Stimulated activated CD8-positive, alpha-beta memory T cell treated with anti-CD3 and anti-CD28 coated beads, Interleukin-4, amount 100 ng/mL, for 24 hours (primary cell): Measurements from ENCODE around the gene ATG10.
"Not testable (repeated sequence)": the region's sequence is repeated elsewhere in the genome, so short reads cannot be mapped to it uniquely, and the experiment has no call there.

Experiments
- DNase-seq: peaks from one replicate; pipeline ENCODE4 v3.0.0-alpha.2; 2020; ENCODE audit warnings: low read depth

The ATG10 gene

DNA sequence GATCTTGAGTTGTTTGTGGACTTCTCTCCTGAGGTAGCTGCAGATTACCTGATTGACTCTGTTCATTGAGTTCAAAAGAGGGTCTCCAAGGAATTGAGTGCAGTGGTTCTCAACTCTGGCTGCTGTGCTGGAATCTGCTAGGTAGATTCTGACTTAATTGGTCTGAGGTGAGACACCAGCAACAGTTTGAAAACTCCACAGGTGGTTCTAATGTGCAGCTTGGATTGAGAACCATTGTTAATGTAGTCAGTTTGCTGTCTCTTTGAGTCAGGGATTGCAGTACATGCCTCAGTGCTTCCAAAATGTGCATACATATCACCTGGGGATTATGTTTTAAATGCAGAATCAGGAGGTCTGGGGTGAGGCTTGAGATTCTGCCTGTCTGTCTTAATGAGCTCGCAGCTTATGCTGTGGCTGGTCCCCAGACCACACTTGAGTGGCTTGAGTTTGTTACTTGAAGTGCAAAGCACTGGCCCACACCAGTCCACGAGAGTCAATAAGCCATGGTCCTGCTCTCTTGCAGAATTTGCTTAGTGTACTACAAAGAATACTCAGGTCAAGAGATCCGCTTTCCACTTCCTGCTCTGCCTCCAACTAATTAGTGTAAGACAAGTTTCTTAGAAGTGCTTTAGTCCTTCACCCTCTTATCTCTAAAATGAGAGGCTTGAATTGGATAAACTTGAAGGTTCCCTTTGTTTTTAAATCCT is 82.3 kb downstream of the ATG10 start:
- DNase-seq: no peak

DNA sequence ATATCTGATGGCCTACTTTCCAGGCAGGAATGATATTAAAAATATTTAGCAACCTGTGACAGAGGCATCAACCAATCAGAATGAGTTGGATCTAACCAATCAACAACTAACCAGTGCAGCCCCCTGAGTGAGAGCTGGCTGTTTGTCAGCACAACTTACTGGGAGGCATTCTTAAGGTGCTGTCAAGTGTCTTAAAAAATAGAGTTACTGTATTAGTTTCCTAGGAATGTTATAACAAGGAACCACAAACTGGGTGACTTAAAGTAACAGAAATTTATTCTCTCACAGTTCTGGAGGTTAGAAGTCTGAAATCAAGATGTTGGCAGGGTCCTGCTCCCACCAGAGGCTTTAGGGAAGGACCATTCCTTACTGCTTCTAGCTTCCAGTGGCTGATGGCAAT is 85.2 kb downstream of the ATG10 start:
- no peak for DNase-seq

DNA sequence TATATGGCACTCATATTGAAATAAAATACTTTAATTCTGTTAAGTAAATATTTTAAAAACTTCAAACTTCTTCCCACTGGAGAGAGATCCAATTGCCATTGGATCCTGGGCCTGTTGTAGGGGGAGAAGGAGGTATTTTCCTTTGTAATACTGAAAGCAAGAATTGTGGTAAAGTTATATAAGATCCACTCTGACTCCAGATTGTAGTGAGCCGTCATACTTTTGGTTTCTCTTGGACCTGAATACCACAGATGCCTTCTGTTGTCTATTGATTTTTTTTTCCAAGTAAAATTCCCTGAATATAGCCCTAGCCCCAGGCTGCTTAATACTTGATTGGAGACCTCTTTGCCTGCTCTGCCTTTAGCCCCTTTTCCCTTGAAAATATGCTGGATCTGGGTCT is 86.9 kb downstream of the ATG10 start:
- DNase-seq: no peak

DNA sequence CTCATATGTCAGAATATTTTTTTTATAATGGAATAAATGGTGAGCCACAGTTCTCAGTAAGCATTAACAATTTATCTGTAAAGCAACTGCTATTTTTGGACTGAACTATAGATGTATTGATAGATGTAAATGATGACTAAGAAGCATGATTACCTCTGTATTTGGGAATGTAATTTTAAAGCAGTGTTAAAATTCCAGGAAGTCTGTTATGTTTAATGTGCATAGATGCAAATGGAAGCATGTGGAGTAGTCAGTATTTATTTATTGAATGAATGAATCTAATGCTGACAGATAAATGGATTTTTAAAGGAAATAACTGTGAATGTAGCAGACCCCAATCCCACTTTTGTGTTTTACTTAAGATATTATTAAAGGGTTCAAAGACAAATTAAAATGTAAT is 95.0 kb downstream of the ATG10 start:
- no peak for DNase-seq

DNA sequence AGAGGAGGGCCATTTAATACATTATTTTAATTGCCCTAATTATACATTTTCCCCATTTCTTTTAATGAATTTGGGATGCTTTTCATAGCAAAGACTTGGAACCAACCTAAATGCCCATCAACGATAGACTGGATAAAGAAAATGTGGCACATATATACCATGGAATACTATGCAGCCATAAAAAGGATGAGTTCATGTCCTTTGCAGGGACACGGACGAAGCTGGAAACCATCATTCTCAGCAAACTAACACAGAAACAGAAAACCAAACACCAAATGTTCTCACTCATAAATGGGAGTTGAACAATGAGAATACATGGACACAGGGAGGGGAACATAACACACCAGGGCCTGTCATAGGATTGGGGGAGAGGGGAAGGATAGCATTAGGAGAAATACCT is 96.2 kb downstream of the ATG10 start:
- not testable (repeated sequence) for DNase-seq

DNA sequence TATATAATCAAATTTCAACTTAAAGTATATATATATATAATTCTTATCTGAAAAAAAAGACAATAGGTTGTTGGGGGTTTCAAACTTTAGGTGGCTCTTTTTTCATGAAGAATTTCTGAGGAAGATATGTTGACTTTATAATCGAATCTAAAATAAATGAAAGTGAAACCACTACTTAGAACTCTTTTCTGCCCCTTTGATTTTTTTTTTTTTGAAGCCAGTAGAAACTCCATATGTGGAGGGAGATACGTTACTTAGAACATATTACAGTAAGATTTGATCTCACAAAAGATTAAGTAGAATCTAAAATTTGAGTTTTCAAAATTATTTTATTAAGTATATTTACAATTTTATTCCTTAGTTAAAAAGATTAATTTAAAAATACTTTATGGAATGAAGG is 96.9 kb downstream of the ATG10 start:
- no peak for DNase-seq

DNA sequence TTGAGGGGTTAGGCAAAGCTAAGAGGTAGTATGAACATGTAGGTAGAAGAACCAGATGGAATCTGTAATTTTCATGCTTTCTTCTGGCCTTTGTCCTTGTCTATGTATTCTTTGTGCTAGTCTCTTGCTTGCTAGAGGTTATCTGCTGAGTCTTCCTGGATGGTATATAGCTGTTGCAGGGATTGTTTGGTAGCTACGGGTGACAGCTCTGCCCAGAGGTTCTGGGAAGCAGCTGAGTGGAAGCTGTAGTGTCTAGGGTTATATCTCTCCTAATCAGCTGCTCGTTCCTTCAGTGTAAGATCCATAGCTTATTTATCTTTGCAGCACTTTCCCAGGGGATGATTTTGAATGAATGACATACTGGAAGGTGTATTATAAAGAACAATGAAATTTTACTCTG is 100.3 kb downstream of the ATG10 start:
- no peak for DNase-seq

DNA sequence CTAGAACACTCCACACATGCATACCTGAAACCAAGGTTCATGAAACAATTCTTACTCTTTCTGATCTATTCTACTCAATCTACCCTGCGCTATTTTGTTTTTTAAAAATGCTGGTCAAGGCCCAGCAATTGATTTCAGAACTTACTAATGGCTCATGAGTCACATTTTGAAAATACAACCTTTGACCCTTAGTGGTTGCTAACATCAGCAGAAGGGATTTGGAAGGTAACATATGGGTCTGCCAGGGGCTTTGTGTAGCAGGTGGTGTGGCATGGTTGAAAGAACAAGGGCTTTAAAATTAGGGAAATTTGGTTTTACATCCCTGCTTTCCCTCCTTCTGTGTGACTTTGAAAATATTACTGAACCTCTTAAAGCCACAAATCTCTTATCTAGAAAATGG is 101.4 kb downstream of the ATG10 start:
- DNase-seq: no peak

DNA sequence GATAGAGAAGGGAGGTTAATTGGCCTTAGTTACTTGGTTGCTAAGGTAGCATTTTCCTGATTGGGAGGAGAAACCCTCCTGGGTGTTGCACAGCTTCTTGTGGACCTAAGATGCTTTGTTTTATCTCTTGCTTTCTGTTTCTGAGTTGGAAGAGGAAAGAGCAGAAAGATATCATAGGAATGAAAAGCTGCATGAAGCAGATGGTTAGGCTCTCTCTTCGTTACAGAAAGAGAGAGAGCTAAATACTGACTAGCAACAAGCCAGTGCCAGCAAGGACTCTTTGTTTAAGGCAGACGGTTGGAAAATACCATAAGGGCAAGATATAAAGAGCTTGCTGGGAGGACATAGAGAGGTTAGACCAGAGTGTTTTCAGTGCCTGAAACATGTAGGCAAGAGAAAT is 103.1 kb downstream of the ATG10 start:
- no peak for DNase-seq

DNA sequence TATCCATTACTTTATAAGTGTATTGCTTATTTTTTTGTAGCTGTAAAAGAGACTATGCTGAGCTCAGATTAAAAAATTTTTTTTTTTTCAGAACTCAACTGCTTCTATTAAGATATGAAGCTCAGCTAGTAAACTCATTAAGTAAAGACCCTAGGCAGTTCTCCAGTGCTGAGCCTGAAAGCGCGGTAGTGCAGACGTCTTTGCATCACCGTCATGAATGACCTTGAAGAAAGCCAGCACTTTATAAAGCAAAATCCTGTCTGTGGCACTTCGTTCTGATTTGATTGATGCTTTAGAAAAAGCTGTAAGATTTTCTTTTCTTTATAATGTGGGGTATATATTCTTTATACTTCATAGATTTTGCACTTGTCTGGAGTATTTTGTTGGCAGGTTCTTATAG is 105.7 kb downstream of the ATG10 start:
- no peak for DNase-seq

DNA sequence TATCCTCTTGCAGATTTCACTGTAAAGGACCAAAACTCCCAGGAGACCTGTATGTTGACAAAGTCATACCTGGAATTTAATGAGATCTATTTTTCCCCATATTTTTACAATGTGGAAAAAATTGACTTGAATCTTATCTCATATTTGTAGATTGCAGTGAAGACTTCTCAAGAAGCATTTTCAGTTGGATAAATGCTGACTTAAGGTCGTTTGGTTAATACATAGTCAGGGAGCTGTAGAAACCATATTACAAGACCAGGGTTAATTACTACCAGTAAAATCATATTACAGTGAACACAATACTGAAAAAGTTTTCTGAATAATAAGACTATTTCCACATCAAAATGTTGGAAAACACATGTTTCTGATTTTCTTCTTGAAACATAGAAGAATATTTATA is 119.8 kb downstream of the ATG10 start:
- DNase-seq: no peak

DNA sequence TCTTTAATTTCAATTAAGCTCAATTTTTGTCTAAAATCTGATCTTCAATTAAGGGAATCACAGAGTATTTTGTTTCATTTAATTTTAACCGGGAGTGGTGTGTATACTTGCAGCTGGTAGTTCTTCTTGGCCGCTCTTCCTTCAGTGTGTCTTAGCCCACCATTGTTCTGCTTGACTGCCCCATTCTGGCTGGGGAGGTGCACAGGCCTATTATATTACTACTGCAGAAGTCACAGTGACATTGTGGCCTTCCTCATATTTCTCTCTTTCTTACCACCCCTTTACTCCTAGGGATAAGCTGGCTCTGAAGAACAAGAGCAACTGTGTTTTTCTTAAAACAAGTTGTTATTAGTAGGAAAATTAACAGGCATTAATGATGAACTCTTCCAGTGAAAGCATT is 123.7 kb downstream of the ATG10 start:
- DNase-seq: no peak

DNA sequence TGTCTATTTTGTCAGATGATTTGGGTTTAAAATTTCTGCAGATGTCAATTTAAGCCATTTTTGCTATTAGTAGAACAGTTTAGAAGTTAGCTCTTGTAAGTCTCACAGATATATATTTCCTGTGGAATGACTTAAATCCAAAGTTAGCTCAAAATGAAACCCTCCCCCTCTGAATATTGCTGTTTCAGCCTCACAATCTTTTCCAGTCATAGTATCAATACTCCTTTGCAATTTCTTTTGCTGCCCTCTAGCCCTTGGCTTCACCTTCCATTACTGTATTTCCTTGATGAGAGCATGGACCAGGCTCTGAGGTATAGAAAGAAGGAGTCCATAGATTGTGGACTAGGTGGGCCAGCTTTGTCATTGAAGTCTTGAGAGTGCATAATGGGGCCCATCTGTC is 124.4 kb downstream of the ATG10 start:
- no peak for DNase-seq

DNA sequence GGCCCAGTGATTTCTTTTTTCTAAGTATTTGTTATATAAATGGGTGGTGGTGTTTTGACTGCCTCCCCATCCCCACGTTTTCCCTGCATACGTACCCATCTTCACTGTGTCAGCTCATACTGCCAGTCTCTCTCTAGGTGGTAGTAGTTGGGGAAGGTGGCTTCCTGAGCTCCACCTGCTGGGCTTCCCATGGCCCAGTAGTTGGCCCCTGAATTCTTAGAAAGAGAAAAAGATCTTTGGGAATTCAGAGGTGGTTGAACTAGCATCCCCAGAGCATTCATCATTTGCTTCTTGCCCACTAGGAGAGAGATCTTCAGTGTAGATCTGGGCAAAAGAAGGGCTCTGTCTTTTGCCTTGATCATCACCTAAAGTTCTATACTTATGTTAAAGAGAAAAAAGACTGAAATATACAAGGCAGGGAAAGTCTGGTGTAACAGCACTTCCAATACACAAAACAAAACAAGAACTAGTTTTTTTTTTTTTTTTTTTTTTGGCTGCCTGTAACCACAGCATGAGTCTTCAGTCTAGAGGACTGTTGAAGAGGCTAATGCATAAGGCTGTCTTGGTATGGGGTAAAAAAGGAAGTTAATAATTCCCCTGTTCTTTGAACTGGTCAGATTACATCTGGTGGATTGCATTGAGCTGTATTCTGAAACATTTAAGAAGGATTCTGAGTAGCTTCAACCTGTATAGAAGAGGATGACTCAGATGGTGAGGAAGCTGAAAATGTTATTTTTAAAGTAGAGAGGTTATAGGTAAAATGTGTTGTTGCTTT is 128.7 kb downstream of the ATG10 start:
- DNase-seq: no peak

DNA sequence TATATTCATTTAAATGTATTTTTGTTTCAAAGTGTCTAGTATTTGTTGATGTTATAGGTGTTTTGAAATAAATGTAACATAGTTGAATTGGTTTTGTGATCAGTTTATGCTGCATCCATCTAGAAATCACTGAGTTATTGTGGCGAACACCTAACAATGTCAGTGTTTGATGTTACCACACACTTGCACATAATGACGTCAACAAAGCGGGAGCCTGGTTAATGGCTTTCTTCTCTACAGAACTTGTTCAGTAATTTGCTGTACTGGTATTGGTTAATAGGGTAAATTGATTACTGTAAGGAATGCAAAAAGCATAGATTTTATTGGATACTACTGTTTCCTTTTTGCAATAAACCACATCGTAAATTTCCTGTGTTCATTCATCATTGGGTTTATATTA is 133.0 kb downstream of the ATG10 start:
- DNase-seq: no peak

DNA sequence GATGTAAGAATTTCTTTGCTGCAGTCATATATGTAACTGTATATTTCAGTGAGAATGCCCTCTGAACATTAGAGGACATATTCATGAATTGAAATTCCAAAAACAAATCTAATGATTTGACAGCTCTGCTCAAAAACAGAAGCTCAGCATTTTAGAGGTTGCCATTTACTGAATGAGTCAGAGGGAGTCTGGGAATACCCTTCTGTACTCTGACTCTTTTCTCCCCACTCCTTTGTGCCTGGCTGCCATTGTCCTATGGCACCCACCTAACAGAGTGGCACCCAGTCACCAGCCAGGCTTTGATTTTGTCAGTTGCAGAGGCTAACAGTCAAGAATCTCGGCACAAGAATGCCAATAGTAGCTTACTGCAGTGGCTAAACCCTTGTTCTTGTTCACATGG is 133.6 kb downstream of the ATG10 start:
- no peak for DNase-seq

DNA sequence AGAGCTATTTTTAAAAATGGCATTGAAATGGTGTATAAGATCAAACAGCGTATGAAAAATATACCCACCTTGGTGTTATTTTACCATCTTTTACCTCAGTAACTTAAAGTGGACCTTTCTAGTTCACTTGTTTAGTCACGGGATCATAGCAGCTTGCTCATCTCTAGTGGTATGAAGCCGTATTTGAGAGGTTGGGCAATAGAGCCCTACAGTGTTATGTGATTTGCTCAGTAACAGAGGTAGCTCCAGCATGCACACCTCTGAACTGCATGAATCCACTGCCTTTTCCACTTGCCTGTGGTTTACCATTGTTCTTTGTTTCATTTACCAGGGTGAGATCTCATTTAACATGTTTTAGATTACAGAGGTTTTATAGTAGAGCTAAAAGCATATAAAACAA is 134.4 kb downstream of the ATG10 start:
- DNase-seq: no peak

DNA sequence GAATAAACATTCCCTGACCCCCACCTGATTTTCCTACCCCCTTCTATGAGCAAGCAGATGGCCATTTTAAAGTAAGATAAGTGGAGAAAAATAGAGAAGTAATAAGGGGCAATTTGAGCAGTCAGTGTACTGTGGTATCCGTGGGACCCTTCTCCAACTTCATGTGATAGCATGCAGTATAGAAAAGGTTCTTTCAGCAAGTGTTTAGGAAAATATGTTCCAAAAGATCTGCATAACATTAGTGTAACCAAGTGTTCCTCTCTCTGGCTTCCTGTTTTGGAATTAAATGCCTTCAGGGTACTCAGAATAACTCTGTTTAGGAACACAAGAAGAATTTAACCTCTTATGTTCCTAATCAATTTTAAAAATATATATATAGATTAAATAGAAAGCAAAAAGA is 134.9 kb downstream of the ATG10 start:
- DNase-seq: no peak

DNA sequence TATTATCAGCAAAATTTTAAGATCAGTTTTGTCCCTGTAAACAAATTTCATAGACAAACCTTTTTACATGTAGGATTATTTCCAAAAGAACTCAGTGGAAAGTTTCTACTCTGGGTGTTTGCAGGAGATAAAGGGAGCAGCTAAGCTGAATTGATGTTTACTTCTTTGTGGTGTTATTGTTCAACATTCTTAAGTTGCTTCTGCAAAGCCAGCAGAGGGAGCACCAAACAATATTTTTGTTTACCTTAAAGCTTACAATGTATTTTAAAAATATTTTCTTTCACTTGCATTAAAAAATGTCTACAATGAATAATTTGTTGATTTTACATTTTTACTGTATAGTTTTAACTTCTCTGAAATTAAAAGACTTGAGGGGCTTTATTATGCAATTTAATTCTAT is 135.4 kb downstream of the ATG10 start:
- DNase-seq: no peak

DNA sequence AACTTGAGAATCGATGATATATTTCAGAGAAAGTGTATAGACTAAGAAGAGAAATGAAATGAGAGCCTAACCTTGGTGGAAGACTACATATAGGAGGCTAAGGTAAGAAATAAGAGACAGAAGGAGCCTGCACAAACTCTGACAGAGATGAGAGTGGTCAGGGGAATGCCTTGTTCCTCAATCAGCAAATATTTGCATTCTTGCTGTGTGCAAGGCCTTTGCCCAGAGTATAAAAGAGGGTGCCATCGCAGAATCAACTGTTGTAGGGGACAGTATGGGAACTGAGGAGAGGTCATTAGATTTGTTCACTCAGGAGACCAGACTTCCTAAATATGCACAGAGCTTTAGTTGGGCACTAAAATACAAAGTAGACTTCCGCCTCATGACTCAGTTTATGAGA is 137.2 kb downstream of the ATG10 start:
- DNase-seq: no peak

DNA sequence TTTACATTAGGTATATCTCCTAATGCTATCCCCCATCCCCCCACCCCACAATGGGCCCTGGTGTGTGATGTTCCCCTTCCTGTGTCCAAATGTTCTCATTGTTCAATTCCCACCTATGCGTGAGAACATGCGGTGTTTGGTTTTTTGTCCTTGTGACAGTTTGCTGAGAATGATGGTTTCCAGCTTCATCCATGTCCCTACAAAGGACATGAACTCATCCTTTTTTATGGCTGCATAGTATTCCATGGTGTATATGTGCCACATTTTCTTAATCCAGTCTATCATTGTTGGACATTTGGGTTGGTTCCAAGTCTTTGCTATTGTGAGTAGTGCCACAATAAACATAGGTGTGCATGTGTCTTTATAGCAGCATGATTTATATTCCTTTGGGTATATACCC is 138.1 kb downstream of the ATG10 start:
- not testable (repeated sequence) for DNase-seq

DNA sequence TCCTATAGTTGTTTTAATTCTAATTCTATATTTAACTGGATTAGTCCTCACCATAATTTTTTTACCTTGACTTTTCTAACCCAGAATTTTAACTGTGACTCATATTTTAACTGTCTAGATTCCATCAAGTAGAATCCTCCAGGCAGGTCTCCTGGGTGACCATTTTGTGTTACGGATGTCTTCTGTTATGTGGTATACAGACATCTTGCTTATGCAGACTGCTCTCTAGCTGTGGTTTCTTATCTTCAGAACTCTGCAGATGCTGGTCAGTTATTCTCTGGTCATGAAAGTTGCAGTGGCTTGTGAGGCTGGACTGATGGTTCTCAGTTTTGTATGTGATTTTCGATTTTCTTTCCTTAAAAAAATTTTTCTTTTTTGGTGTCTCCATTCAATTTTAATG is 139.4 kb downstream of the ATG10 start:
- no peak for DNase-seq

DNA sequence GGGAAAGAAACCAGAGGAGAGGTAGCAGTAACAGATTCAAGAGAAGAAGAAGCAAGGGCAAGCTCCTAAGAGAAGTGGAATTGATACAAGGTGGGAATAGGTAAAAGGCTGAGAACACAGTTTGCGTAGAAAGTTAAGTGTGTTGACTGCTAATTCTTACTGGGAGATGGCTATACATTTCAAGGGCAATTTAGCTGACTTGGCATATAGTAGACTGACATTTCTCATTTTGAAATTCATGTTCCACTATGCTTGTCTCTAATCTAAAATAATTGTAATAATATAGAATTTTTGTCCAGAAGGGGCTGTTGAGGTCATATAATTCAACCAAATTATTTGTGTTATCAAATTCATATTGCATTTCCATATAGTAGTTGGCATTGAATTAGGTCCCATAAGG is 144.0 kb downstream of the ATG10 start:
- no peak for DNase-seq

DNA sequence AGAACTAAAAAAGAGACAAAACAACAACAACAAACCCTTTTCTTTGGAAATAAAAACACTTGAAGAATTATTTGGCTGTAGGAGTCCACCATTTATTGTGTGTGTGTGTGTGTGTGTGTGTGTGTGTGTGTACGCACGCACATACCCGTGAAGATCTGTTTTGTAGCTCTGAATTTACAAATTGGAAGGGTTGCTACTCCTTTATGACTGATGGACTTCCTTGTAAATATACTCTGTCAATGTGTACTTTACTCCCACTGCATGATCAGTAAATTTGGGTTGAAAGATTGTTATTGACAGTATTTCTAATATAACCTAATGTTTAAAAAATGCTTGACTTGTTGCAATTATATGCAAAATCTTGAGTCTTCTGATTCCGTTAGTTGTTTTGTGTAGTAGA is 148.1 kb downstream of the ATG10 start:
- DNase-seq: no peak
